ENCODE measurements around the gene CCDC102A.
"Not testable (repeated sequence)": the region's sequence is repeated elsewhere in the genome, so short reads cannot be mapped to it uniquely, and the experiment has no call there.

The CCDC102A gene

GRCh38 chr16:57574086-57574485 is 37.7 kb upstream of the CCDC102A start:
- Histone ChIP-seq H3K36me3 (ENCODE audit: control insufficient read depth, insufficient read depth, low read length) (peaks cover 12% of the 10 kb centered on the region), H3K9me3 (ENCODE audit: control insufficient read depth, insufficient read depth, low read depth, low read length) (no peaks in the 10 kb centered on the region; the same call in 1 of the 2 replicates), H3K4me3 (ENCODE audit: low read depth, low read length) (no peak overlapping the region), H3K27ac (ENCODE audit: low read depth, low read length) (no peak overlapping the region), H3K4me1 (ENCODE audit: control insufficient read depth, insufficient read depth, low read length) (no peaks in the 10 kb centered on the region), H3K9ac (ENCODE audit: low read length) (no peak overlapping the region), H3K27me3 (ENCODE audit: control insufficient read depth, insufficient read depth, low read length) (no peaks in the 10 kb centered on the region)

GRCh38 chr16:57572978-57573728 is 36.8 kb upstream of the CCDC102A start:
- H3K4me1 ChIP-seq (ENCODE audit: control insufficient read depth, insufficient read depth, low read length), result no peaks in the 10 kb centered on the region
- H3K27me3 ChIP-seq (ENCODE audit: control insufficient read depth, insufficient read depth, low read length), result no peaks in the 10 kb centered on the region
- H3K36me3 ChIP-seq (ENCODE audit: control insufficient read depth, insufficient read depth, low read length), result peaks cover 22% of the 10 kb centered on the region
- H3K9ac ChIP-seq (ENCODE audit: low read length), result no peak overlapping the region
- no peak overlapping the region for H3K4me3 ChIP-seq (ENCODE audit: low read depth, low read length)
- no peak overlapping the region for H3K27ac ChIP-seq (ENCODE audit: low read depth, low read length)
- peaks cover 5% of the 10 kb centered on the region; the same call in 1 of the 2 replicates for H3K9me3 ChIP-seq (ENCODE audit: control insufficient read depth, insufficient read depth, low read depth, low read length)

- Histone ChIP-seq H3K27me3 (ENCODE audit: control insufficient read depth, insufficient read depth, low read length) (no peaks in the 10 kb centered on the region), H3K9ac (ENCODE audit: low read length) (no peak overlapping the region), H3K36me3 (ENCODE audit: control insufficient read depth, insufficient read depth, low read length) (peaks cover 23% of the 10 kb centered on the region), H3K27ac (ENCODE audit: low read depth, low read length) (no peak overlapping the region), H3K4me1 (ENCODE audit: control insufficient read depth, insufficient read depth, low read length) (no peaks in the 10 kb centered on the region), H3K9me3 (ENCODE audit: control insufficient read depth, insufficient read depth, low read depth, low read length) (peaks cover 5% of the 10 kb centered on the region; the same call in 1 of the 2 replicates), H3K4me3 (ENCODE audit: low read depth, low read length) (no peak overlapping the region)
Measured at GRCh38 chr16:57571098-57571497, 34.7 kb upstream of the CCDC102A start.

- Histone ChIP-seq H3K4me1 (ENCODE audit: control insufficient read depth, insufficient read depth, low read length) (no peaks in the 10 kb centered on the region), H3K9ac (ENCODE audit: low read length) (no peak overlapping the region), H3K9me3 (ENCODE audit: control insufficient read depth, insufficient read depth, low read depth, low read length) (peaks cover 5% of the 10 kb centered on the region; the same call in 1 of the 2 replicates), H3K4me3 (ENCODE audit: low read depth, low read length) (no peak overlapping the region), H3K27ac (ENCODE audit: low read depth, low read length) (no peak overlapping the region), H3K27me3 (ENCODE audit: control insufficient read depth, insufficient read depth, low read length) (no peaks in the 10 kb centered on the region), H3K36me3 (ENCODE audit: control insufficient read depth, insufficient read depth, low read length) (peaks cover 23% of the 10 kb centered on the region)
Measured at GRCh38 chr16:57570301-57571070, 34.1 kb upstream of the CCDC102A start.

- Histone ChIP-seq H3K36me3 (ENCODE audit: control insufficient read depth, insufficient read depth, low read length) (peaks cover 23% of the 10 kb centered on the region), H3K27ac (ENCODE audit: low read depth, low read length) (no peak overlapping the region), H3K4me3 (ENCODE audit: low read depth, low read length) (no peak overlapping the region), H3K4me1 (ENCODE audit: control insufficient read depth, insufficient read depth, low read length) (peaks cover 5% of the 10 kb centered on the region; the same call in 1 of the 2 replicates), H3K9me3 (ENCODE audit: control insufficient read depth, insufficient read depth, low read depth, low read length) (peaks cover 5% of the 10 kb centered on the region; the same call in 1 of the 2 replicates), H3K9ac (ENCODE audit: low read length) (no peak overlapping the region), H3K27me3 (ENCODE audit: control insufficient read depth, insufficient read depth, low read length) (no peaks in the 10 kb centered on the region)
Measured at GRCh38 chr16:57569306-57569946, 33.1 kb upstream of the CCDC102A start.

- not testable (repeated sequence) for H3K4me1 ChIP-seq (ENCODE audit: control insufficient read depth, insufficient read depth, low read length); H3K9me3 ChIP-seq (ENCODE audit: control insufficient read depth, insufficient read depth, low read depth, low read length); H3K9ac ChIP-seq (ENCODE audit: low read length); H3K27ac ChIP-seq (ENCODE audit: low read depth, low read length); H3K27me3 ChIP-seq (ENCODE audit: control insufficient read depth, insufficient read depth, low read length); H3K4me3 ChIP-seq (ENCODE audit: low read depth, low read length)
- H3K36me3 ChIP-seq (ENCODE audit: control insufficient read depth, insufficient read depth, low read length), result peaks cover 23% of the 10 kb centered on the region
Measured at GRCh38 chr16:57568772-57569171, 32.4 kb upstream of the CCDC102A start.

- H3K4me1 ChIP-seq (ENCODE audit: control insufficient read depth, insufficient read depth, low read length), result peaks cover 5% of the 10 kb centered on the region; the same call in 1 of the 2 replicates
- H3K9ac ChIP-seq (ENCODE audit: low read length), result no peak overlapping the region
- no peak overlapping the region for H3K27ac ChIP-seq (ENCODE audit: low read depth, low read length)
- H3K9me3 ChIP-seq (ENCODE audit: control insufficient read depth, insufficient read depth, low read depth, low read length), result peaks cover 5% of the 10 kb centered on the region; the same call in 1 of the 2 replicates
- H3K4me3 ChIP-seq (ENCODE audit: low read depth, low read length), result no peak overlapping the region
- peaks cover 23% of the 10 kb centered on the region for H3K36me3 ChIP-seq (ENCODE audit: control insufficient read depth, insufficient read depth, low read length)
- no peaks in the 10 kb centered on the region for H3K27me3 ChIP-seq (ENCODE audit: control insufficient read depth, insufficient read depth, low read length)
Measured at GRCh38 chr16:57568173-57568678, 31.9 kb upstream of the CCDC102A start.

GRCh38 chr16:57567691-57568090 is 31.3 kb upstream of the CCDC102A start:
- peaks cover 5% of the 10 kb centered on the region; the same call in 1 of the 2 replicates for H3K4me1 ChIP-seq (ENCODE audit: control insufficient read depth, insufficient read depth, low read length)
- no peak overlapping the region for H3K4me3 ChIP-seq (ENCODE audit: low read depth, low read length)
- H3K27ac ChIP-seq (ENCODE audit: low read depth, low read length), result no peak overlapping the region
- no peaks in the 10 kb centered on the region for H3K27me3 ChIP-seq (ENCODE audit: control insufficient read depth, insufficient read depth, low read length)
- H3K9me3 ChIP-seq (ENCODE audit: control insufficient read depth, insufficient read depth, low read depth, low read length), result peaks cover 5% of the 10 kb centered on the region; the same call in 1 of the 2 replicates
- H3K36me3 ChIP-seq (ENCODE audit: control insufficient read depth, insufficient read depth, low read length), result peaks cover 23% of the 10 kb centered on the region
- H3K9ac ChIP-seq (ENCODE audit: low read length), result no peak overlapping the region

- H3K27ac ChIP-seq (ENCODE audit: low read depth, low read length), result no peak overlapping the region
- peaks cover 5% of the 10 kb centered on the region; the same call in 1 of the 2 replicates for H3K4me1 ChIP-seq (ENCODE audit: control insufficient read depth, insufficient read depth, low read length)
- no peaks in the 10 kb centered on the region for H3K27me3 ChIP-seq (ENCODE audit: control insufficient read depth, insufficient read depth, low read length)
- H3K36me3 ChIP-seq (ENCODE audit: control insufficient read depth, insufficient read depth, low read length), result peaks cover 23% of the 10 kb centered on the region
- H3K9me3 ChIP-seq (ENCODE audit: control insufficient read depth, insufficient read depth, low read depth, low read length), result peaks cover 12% of the 10 kb centered on the region
- no peak overlapping the region for H3K9ac ChIP-seq (ENCODE audit: low read length)
- H3K4me3 ChIP-seq (ENCODE audit: low read depth, low read length), result no peak overlapping the region
Measured at GRCh38 chr16:57566436-57566835, 30.1 kb upstream of the CCDC102A start.

GRCh38 chr16:57565461-57565860 is 29.1 kb upstream of the CCDC102A start:
- Histone ChIP-seq H3K9ac (ENCODE audit: low read length) (no peak overlapping the region), H3K4me1 (ENCODE audit: control insufficient read depth, insufficient read depth, low read length) (peaks cover 5% of the 10 kb centered on the region; the same call in 1 of the 2 replicates), H3K27me3 (ENCODE audit: control insufficient read depth, insufficient read depth, low read length) (no peaks in the 10 kb centered on the region), H3K4me3 (ENCODE audit: low read depth, low read length) (no peak overlapping the region), H3K27ac (ENCODE audit: low read depth, low read length) (no peak overlapping the region), H3K36me3 (ENCODE audit: control insufficient read depth, insufficient read depth, low read length) (peaks cover 23% of the 10 kb centered on the region), H3K9me3 (ENCODE audit: control insufficient read depth, insufficient read depth, low read depth, low read length) (peaks cover 21% of the 10 kb centered on the region)
